ENCODE measurements around the gene AFG1L.

DNA sequence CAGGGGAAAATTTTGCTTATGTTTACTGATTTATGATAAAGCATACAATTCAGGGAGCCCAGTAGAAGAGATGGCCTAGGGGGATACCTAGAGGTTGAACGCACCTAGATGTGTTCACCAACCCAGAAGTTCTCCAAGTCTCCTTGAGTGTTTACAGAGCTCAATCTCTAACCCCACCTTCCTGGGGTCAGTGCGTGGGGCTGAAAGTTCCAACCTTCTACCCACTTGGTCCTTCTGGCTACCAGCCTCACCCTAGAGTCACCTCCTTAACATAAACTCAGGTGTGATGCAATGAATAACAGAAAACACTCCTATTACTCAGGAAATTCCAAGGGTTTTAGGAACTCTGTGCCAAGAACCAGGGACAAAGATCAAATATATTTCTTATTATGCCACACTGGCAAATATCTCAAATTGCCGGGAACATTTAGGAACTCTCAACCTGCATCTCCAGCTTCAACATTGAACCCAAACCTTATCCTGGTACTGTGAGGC, 26.4 kb downstream of the AFG1L start:
- TF ChIP-seq, protein P1, sequence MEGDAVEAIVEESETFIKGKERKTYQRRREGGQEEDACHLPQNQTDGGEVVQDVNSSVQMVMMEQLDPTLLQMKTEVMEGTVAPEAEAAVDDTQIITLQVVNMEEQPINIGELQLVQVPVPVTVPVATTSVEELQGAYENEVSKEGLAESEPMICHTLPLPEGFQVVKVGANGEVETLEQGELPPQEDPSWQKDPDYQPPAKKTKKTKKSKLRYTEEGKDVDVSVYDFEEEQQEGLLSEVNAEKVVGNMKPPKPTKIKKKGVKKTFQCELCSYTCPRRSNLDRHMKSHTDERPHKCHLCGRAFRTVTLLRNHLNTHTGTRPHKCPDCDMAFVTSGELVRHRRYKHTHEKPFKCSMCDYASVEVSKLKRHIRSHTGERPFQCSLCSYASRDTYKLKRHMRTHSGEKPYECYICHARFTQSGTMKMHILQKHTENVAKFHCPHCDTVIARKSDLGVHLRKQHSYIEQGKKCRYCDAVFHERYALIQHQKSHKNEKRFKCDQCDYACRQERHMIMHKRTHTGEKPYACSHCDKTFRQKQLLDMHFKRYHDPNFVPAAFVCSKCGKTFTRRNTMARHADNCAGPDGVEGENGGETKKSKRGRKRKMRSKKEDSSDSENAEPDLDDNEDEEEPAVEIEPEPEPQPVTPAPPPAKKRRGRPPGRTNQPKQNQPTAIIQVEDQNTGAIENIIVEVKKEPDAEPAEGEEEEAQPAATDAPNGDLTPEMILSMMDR (IDR thresholded peaks at IDR 0.05 in 2 of 3, conservative IDR thresholded peaks at IDR 0.05 in 1 of 3; ENCODE audit: borderline replicate concordance in 1 of 3, insufficient read depth in 1 of 3, low read depth in 2 of 3, low read length in 2 of 3), result no peak
- TF ChIP-seq POLR2AphosphoS5 (IDR thresholded peaks at IDR 0.05; ENCODE audit: low read depth, low read length) (no peak), SP1 (IDR thresholded peaks at IDR 0.05; ENCODE audit: low read depth) (no peak), YY1 (IDR thresholded peaks at IDR 0.05; ENCODE audit: extremely low read depth, insufficient replicate concordance, low read depth, low read length) (no peak), ZFX (IDR thresholded peaks at IDR 0.05) (no peak), SRF (IDR thresholded peaks at IDR 0.05; ENCODE audit: low read depth) (no peak), RAD21 (IDR thresholded peaks at IDR 0.05; ENCODE audit: low read depth) (no peak), JUND (IDR thresholded peaks at IDR 0.05) (no peak), POLR2A (IDR thresholded peaks at IDR 0.05; ENCODE audit: borderline replicate concordance, extremely low read depth, insufficient read depth, insufficient read length) (no peak), TCF7L2 (IDR thresholded peaks at IDR 0.05; ENCODE audit: borderline replicate concordance, extremely low read depth, insufficient read depth, insufficient read length) (no peak)
- TF ChIP-seq, protein P2, sequence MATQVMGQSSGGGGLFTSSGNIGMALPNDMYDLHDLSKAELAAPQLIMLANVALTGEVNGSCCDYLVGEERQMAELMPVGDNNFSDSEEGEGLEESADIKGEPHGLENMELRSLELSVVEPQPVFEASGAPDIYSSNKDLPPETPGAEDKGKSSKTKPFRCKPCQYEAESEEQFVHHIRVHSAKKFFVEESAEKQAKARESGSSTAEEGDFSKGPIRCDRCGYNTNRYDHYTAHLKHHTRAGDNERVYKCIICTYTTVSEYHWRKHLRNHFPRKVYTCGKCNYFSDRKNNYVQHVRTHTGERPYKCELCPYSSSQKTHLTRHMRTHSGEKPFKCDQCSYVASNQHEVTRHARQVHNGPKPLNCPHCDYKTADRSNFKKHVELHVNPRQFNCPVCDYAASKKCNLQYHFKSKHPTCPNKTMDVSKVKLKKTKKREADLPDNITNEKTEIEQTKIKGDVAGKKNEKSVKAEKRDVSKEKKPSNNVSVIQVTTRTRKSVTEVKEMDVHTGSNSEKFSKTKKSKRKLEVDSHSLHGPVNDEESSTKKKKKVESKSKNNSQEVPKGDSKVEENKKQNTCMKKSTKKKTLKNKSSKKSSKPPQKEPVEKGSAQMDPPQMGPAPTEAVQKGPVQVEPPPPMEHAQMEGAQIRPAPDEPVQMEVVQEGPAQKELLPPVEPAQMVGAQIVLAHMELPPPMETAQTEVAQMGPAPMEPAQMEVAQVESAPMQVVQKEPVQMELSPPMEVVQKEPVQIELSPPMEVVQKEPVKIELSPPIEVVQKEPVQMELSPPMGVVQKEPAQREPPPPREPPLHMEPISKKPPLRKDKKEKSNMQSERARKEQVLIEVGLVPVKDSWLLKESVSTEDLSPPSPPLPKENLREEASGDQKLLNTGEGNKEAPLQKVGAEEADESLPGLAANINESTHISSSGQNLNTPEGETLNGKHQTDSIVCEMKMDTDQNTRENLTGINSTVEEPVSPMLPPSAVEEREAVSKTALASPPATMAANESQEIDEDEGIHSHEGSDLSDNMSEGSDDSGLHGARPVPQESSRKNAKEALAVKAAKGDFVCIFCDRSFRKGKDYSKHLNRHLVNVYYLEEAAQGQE (IDR thresholded peaks at IDR 0.05; ENCODE audit: low read depth), result no peak
- TF ChIP-seq, protein P3, sequence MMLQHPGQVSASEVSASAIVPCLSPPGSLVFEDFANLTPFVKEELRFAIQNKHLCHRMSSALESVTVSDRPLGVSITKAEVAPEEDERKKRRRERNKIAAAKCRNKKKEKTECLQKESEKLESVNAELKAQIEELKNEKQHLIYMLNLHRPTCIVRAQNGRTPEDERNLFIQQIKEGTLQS (IDR thresholded peaks at IDR 0.05), result no peak

All from HCT116 (cell line).